Activated B cell treated with CpG ODN at 0.5 μM for 24 hours (primary cell): ENCODE results near the gene RBMS3. TPM values are rescaled to one million over a fixed set of nuclear protein-coding genes. Genes with fewer than 3 reads are reported as not detected.

Experiments
- ATAC-seq: fragments of 200-7000 bp; cut with Tn5 transposase; one replicate; pipeline ENCODE4 v1.10.0; 2021; ENCODE audit warnings: low read depth, mild to moderate bottlenecking, moderate library complexity
- CTCF ChIA-PET: fragments of 350-600 bp; sonication (Branson Sonifier 250); formaldehyde crosslinking; loops from one replicate; lab custom pipeline; 2021; ENCODE audit warnings: antibody characterized with exemption; lab: Charles Lee
- POLR2A ChIA-PET: fragments of 350-600 bp; sonication (Branson Sonifier 250); formaldehyde crosslinking; loops from one replicate; lab custom pipeline; 2021; ENCODE audit warnings: antibody characterized with exemption; lab: Charles Lee
- DNase-seq: peaks from one replicate; pipeline ENCODE4 v3.0.0; 2022
- H3K27ac Mint-ChIP-seq: one replicate; pipeline ENCODE4 v1.8.0; 2020; ENCODE audit warnings: mixed read lengths
- H3K27me3 Mint-ChIP-seq: one replicate; pipeline ENCODE4 v1.8.0; 2021; ENCODE audit warnings: mixed read lengths
- H3K36me3 Mint-ChIP-seq: one replicate; pipeline ENCODE4 v1.8.0; 2021; ENCODE audit warnings: low read depth, mixed read lengths
- H3K4me1 Mint-ChIP-seq: one replicate; pipeline ENCODE4 v1.8.0; 2021; ENCODE audit warnings: mixed read lengths
- H3K4me3 Mint-ChIP-seq: one replicate; pipeline ENCODE4 v1.8.0; 2020; ENCODE audit warnings: mild to moderate bottlenecking, mixed read lengths
- H3K9me3 Mint-ChIP-seq: one replicate; pipeline ENCODE4 v1.8.0; 2020; ENCODE audit warnings: mixed read lengths
- intact Hi-C: fragments of 100-400 bp; cut with micrococcal nuclease; formaldehyde crosslinking; loops from one replicate; pipeline ENCODE4 v1.15.1; 2024
- total RNA-seq: library from RNA; stranded (reverse); gene quantifications from 2 replicates; pipeline ENCODE4 v1.2.3, GENCODE V29; 2022
- TF ChIP-seq, protein P1 (sequence below): fragments of 200-600 bp; IDR thresholded peaks from one replicate; pipeline ENCODE4 v1.8.0; 2022; ENCODE audit warnings: antibody characterized with exemption, mild to moderate bottlenecking

The RBMS3 gene
- total RNA-seq, 1 donor from 2014 or later: 0.31 TPM

DNA sequence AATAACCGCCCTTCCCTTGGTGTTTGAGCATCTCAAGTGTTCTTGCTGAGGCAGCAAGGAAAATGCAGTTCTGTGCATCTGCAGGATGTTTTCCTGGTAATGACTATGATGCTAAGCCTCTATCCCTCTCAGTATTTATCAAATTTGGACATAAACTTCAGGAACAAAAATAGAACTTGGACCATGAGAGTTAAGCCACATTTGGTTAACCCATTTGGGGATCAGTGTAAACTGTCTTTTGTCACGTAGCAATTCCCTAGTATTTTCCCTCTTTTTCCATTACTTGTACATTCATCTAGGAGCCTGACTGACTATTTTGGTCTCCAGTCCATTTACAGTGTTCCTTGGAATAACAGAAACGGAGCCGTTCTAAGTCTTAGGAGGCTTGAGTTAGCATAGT is 250.8 kb downstream of the RBMS3 start:
- Mint-ChIP-seq H3K4me1 (no peaks in the 10 kb centered on the region), H3K9me3 (no peaks in the 10 kb centered on the region), H3K4me3 (no peak overlapping the region), H3K27me3 (no peaks in the 10 kb centered on the region), H3K36me3 (no peaks in the 10 kb centered on the region), H3K27ac (no peak overlapping the region)
- TF ChIP-seq, protein P1, sequence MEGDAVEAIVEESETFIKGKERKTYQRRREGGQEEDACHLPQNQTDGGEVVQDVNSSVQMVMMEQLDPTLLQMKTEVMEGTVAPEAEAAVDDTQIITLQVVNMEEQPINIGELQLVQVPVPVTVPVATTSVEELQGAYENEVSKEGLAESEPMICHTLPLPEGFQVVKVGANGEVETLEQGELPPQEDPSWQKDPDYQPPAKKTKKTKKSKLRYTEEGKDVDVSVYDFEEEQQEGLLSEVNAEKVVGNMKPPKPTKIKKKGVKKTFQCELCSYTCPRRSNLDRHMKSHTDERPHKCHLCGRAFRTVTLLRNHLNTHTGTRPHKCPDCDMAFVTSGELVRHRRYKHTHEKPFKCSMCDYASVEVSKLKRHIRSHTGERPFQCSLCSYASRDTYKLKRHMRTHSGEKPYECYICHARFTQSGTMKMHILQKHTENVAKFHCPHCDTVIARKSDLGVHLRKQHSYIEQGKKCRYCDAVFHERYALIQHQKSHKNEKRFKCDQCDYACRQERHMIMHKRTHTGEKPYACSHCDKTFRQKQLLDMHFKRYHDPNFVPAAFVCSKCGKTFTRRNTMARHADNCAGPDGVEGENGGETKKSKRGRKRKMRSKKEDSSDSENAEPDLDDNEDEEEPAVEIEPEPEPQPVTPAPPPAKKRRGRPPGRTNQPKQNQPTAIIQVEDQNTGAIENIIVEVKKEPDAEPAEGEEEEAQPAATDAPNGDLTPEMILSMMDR: no peak
- ChIA-PET CTCF (no interaction called here), POLR2A (no interaction called here)
- intact Hi-C loops: no loop called here
- DNase-seq (no peak), ATAC-seq (no peak)

DNA sequence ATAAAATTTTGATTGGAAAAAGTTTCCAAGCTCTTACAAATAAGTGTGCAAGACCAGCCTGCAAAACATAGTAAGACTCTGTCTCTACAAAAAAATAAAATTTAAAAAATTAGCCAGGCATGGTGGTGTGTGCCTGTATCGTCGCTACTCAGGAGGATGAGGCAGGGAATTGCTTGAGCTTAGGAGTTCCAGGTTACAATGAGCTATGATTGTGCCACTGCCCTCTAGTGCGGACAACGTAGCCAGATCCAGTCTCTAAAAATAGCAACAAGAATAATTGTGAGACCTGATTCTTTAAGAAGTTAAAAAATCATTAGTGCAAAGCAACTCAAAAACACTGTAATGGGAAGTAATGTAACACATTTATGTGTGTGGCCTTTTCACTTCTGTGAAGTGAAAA is 251.6 kb downstream of the RBMS3 start:
- Mint-ChIP-seq H3K4me1 (no peaks in the 10 kb centered on the region), H3K27ac (no peak overlapping the region), H3K4me3 (no peak overlapping the region), H3K9me3 (no peaks in the 10 kb centered on the region), H3K36me3 (no peaks in the 10 kb centered on the region), H3K27me3 (no peaks in the 10 kb centered on the region)
- intact Hi-C loops: no loop called here
- no peak for DNase-seq
- ChIA-PET CTCF (no interaction called here), POLR2A (no interaction called here)
- ATAC-seq: no peak
- TF ChIP-seq, protein P1: no peak

DNA sequence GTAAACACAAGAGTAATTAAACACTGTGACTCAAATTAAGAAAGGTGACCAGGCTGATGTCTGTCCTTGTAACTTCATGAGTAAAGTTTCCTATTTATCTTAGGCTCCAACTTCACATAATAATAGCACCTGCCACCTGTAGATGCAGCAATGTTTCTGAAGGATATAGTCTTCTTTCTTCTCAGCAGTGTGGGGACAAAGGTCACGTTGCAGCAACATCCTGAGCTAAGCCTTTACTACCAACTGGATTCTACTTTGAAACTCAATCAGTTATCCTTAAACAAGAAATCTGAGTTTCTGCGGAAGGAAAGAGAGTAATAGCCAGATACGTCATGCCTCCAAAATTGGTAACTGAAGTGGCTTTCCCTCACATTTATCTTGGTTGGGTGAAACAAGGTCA is 253.1 kb downstream of the RBMS3 start:
- intact Hi-C loops: no loop called here
- Mint-ChIP-seq H3K4me3 (no peak overlapping the region), H3K36me3 (no peaks in the 10 kb centered on the region), H3K4me1 (no peaks in the 10 kb centered on the region), H3K9me3 (no peaks in the 10 kb centered on the region), H3K27me3 (no peaks in the 10 kb centered on the region), H3K27ac (no peak overlapping the region)
- CTCF ChIA-PET: no interaction called here
- POLR2A ChIA-PET: no interaction called here
- TF ChIP-seq, protein P1: no peak
- ATAC-seq: no peak
- no peak for DNase-seq

DNA sequence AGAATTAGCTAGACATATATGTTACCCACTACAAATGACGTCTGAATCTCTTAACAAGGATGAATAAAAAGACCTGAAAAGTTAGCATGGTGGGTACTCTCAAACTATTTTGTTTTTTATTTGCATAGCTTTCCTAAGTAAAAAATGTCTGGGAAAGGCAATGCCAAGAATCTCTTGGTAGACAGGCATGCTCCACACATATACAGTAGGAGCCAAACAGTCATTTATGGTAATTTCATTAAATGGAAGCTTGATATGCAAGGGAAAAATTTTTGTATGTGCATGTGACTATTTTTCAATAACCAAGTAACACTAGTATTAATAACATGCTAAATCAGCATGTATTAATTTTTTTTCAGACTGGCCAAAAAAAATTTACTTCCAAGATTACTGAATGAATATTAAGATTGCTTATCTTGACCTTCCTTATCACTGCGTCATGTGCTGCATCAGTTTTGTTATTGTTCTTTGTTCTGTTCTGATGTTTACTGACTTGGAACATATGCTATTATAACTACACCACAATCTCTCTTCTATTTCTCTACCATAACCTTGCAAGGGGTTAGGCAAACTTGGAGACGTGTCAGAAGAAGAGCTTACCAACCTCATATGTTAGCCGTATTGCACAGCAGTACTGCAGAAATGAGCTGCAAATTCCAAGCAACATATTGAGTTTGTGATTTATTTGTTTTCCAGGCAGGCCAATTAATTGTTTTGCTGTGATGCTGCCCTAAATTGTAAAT is 255.3 kb downstream of the RBMS3 start:
- intact Hi-C loops: no loop called here
- DNase-seq (no peak), ATAC-seq (no peak)
- H3K9me3 Mint-ChIP-seq: no peaks in the 10 kb centered on the region
- no peaks in the 10 kb centered on the region for H3K36me3 Mint-ChIP-seq
- POLR2A ChIA-PET: no interaction called here
- TF ChIP-seq, protein P1: no peak
- H3K4me1 Mint-ChIP-seq: no peaks in the 10 kb centered on the region
- no peak overlapping the region for H3K27ac Mint-ChIP-seq
- H3K27me3 Mint-ChIP-seq: no peaks in the 10 kb centered on the region
- CTCF ChIA-PET: no interaction called here
- H3K4me3 Mint-ChIP-seq: no peak overlapping the region

DNA sequence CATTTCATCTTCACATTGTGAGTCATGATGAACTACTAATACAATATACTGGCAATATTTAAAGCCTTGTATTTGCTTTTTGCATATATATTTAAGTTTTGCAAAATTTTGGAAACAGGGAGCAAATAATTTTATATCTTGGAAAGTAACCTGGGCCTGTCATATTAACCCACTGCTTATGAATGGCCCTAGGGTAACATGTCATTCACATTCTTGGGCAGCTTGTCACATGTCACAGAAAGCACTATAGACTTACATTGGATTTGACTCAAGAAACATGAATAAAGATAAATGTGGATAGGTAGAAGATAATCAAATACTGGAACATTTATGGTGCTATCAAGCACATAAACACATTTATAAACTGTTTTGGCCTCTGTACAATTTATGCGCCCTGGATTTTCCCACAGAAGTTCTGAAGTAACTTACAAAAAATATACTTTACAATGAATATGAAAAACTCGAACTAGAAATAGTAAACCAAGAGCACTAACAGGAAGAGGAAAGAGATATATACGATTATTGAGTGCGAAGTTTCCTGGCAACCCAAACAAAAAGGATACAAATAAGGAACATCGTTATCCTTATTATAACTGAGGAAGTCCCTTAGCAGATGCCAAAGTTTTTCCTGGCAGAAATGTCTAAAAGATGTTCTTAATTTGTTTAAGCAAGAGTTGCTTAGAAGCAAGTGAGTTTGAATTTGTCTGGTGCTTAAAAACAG is 257.2 kb downstream of the RBMS3 start:
- ChIA-PET CTCF (no interaction called here), POLR2A (no interaction called here)
- DNase-seq: no peak
- Mint-ChIP-seq H3K27ac (no peak overlapping the region), H3K9me3 (no peaks in the 10 kb centered on the region), H3K4me3 (no peak overlapping the region), H3K36me3 (no peaks in the 10 kb centered on the region), H3K27me3 (no peaks in the 10 kb centered on the region), H3K4me1 (no peaks in the 10 kb centered on the region)
- TF ChIP-seq, protein P1: no peak
- intact Hi-C loops: no loop called here
- no peak for ATAC-seq
